Measurements from ENCODE around the gene RCAN2. TPM values are rescaled to one million over a fixed set of nuclear protein-coding genes. Genes with fewer than 3 reads are reported as not detected.

Gene RCAN2
- total RNA-seq, 2 donors from 2014 or later = 1.3 to 7.4 TPM

GRCh38 chr6:46296586-46296985 lies 194.7 kb downstream of the RCAN2 start:
- H3K4me3 Mint-ChIP-seq = no peak overlapping the region
- H3K9me3 Mint-ChIP-seq = peaks cover 0 to 3% of the 10 kb centered on the region in 2 donors
- no peak overlapping the region for H3K27ac Mint-ChIP-seq
- ATAC-seq (replicated peaks in 1 of 2) (no peak), DNase-seq (no peak)
- peaks cover 48% of the 10 kb centered on the region for H3K27me3 Mint-ChIP-seq (ENCODE audit: low read depth)
- no peaks in the 10 kb centered on the region for H3K4me1 Mint-ChIP-seq (ENCODE audit: low read depth)
- no peaks in the 10 kb centered on the region for H3K36me3 Mint-ChIP-seq (ENCODE audit: insufficient read depth in 2 of 2)

GRCh38 chr6:46293641-46294316 lies 197.5 kb downstream of the RCAN2 start:
- ATAC-seq (replicated peaks in 1 of 2) (peak in 1 of 2 donors; percentile 32), DNase-seq (no peak)
- no peaks in the 10 kb centered on the region for H3K36me3 Mint-ChIP-seq (ENCODE audit: insufficient read depth in 2 of 2)
- H3K27me3 Mint-ChIP-seq (ENCODE audit: low read depth) = peaks cover 49% of the 10 kb centered on the region
- H3K4me1 Mint-ChIP-seq (ENCODE audit: low read depth) = no peaks in the 10 kb centered on the region
- no peak overlapping the region for H3K27ac Mint-ChIP-seq
- H3K4me3 Mint-ChIP-seq = no peak overlapping the region
- peaks cover 0 to 1% of the 10 kb centered on the region in 2 donors for H3K9me3 Mint-ChIP-seq

- ATAC-seq (replicated peaks in 1 of 2) = no peak
- Mint-ChIP-seq H3K4me1 (ENCODE audit: low read depth) (peaks cover 11% of the 10 kb centered on the region), H3K36me3 (ENCODE audit: insufficient read depth in 2 of 2) (peaks cover 0 to 3% of the 10 kb centered on the region in 2 donors), H3K4me3 (no peak overlapping the region), H3K27me3 (ENCODE audit: low read depth) (peaks cover 48% of the 10 kb centered on the region), H3K9me3 (peaks cover 0 to 1% of the 10 kb centered on the region in 2 donors), H3K27ac (no peak overlapping the region)
- no peak for DNase-seq
Measured at GRCh38 chr6:46291880-46292279, 199.4 kb downstream of the RCAN2 start.

GRCh38 chr6:46291275-46291633 lies 200.0 kb downstream of the RCAN2 start:
- no peak overlapping the region for H3K27ac Mint-ChIP-seq
- H3K36me3 Mint-ChIP-seq (ENCODE audit: insufficient read depth in 2 of 2) = peaks cover 0 to 3% of the 10 kb centered on the region in 2 donors
- DNase-seq (no peak), ATAC-seq (replicated peaks in 1 of 2) (no peak)
- H3K4me1 Mint-ChIP-seq (ENCODE audit: low read depth) = peaks cover 11% of the 10 kb centered on the region
- peaks cover 0 to 1% of the 10 kb centered on the region in 2 donors for H3K9me3 Mint-ChIP-seq
- peaks cover 45% of the 10 kb centered on the region for H3K27me3 Mint-ChIP-seq (ENCODE audit: low read depth)
- H3K4me3 Mint-ChIP-seq = no peak overlapping the region

GRCh38 chr6:46290421-46291274 lies 200.6 kb downstream of the RCAN2 start:
- H3K9me3 Mint-ChIP-seq = peaks cover 0 to 1% of the 10 kb centered on the region in 2 donors
- no peak for ATAC-seq (replicated peaks in 1 of 2)
- H3K36me3 Mint-ChIP-seq (ENCODE audit: insufficient read depth in 2 of 2) = peaks cover 0 to 3% of the 10 kb centered on the region in 2 donors
- H3K27ac Mint-ChIP-seq = peak overlapping the region; percentile 28
- peaks cover 11% of the 10 kb centered on the region for H3K4me1 Mint-ChIP-seq (ENCODE audit: low read depth)
- DNase-seq = no peak
- peaks cover 42% of the 10 kb centered on the region for H3K27me3 Mint-ChIP-seq (ENCODE audit: low read depth)
- H3K4me3 Mint-ChIP-seq = no peak overlapping the region

- DNase-seq = no peak
- Mint-ChIP-seq H3K27me3 (ENCODE audit: low read depth) (peaks cover 35% of the 10 kb centered on the region), H3K4me1 (ENCODE audit: low read depth) (peaks cover 11% of the 10 kb centered on the region), H3K27ac (no peak overlapping the region), H3K36me3 (ENCODE audit: insufficient read depth in 2 of 2) (peaks cover 0 to 3% of the 10 kb centered on the region in 2 donors), H3K4me3 (no peak overlapping the region), H3K9me3 (peaks cover 0 to 1% of the 10 kb centered on the region in 2 donors)
- ATAC-seq (replicated peaks in 1 of 2) = no peak
Measured at GRCh38 chr6:46289898-46290297, 201.4 kb downstream of the RCAN2 start.

- DNase-seq (no peak), ATAC-seq (replicated peaks in 1 of 2) (peak in 1 of 2 donors; percentile 33)
- peak overlapping the region; percentile 48 for H3K27ac Mint-ChIP-seq
- H3K9me3 Mint-ChIP-seq = no peaks in the 10 kb centered on the region
- H3K4me1 Mint-ChIP-seq (ENCODE audit: low read depth) = peaks cover 11% of the 10 kb centered on the region
- H3K27me3 Mint-ChIP-seq (ENCODE audit: low read depth) = peaks cover 31% of the 10 kb centered on the region
- peaks cover 0 to 3% of the 10 kb centered on the region in 2 donors for H3K36me3 Mint-ChIP-seq (ENCODE audit: insufficient read depth in 2 of 2)
- peak overlapping the region in 1 of 2 donors; percentile 35 for H3K4me3 Mint-ChIP-seq
Measured at GRCh38 chr6:46288835-46289234, 202.4 kb downstream of the RCAN2 start.

- peak overlapping the region; percentile 90 for H3K27ac Mint-ChIP-seq
Measured at GRCh38 chr6:46287681-46288080, 203.6 kb downstream of the RCAN2 start.

GRCh38 chr6:46287043-46287442 lies 204.2 kb downstream of the RCAN2 start:
- peak overlapping the region in 1 of 2 donors; percentile 33 for H3K4me3 Mint-ChIP-seq

More at GRCh38 chr6:46287681-46288080, 203.6 kb downstream of the RCAN2 start:
- DNase-seq = no peak
- H3K4me1 Mint-ChIP-seq (ENCODE audit: low read depth) = peaks cover 11% of the 10 kb centered on the region
- peak in 1 of 2 donors; percentile 70 for ATAC-seq (replicated peaks in 1 of 2)
- H3K27me3 Mint-ChIP-seq (ENCODE audit: low read depth) = peaks cover 31% of the 10 kb centered on the region
- peak overlapping the region in 1 of 2 donors; percentile 33 for H3K4me3 Mint-ChIP-seq
- no peaks in the 10 kb centered on the region for H3K9me3 Mint-ChIP-seq
- H3K36me3 Mint-ChIP-seq (ENCODE audit: insufficient read depth in 2 of 2) = peaks cover 0 to 3% of the 10 kb centered on the region in 2 donors

GRCh38 chr6:46284475-46284874 lies 206.8 kb downstream of the RCAN2 start:
- Mint-ChIP-seq H3K36me3 (ENCODE audit: insufficient read depth in 2 of 2) (peaks cover 0 to 3% of the 10 kb centered on the region in 2 donors), H3K27ac (no peak overlapping the region), H3K4me1 (ENCODE audit: low read depth) (peaks cover 11% of the 10 kb centered on the region), H3K27me3 (ENCODE audit: low read depth) (peaks cover 17% of the 10 kb centered on the region), H3K4me3 (no peak overlapping the region), H3K9me3 (no peaks in the 10 kb centered on the region)
- DNase-seq = no peak
- no peak for ATAC-seq (replicated peaks in 1 of 2)

More at GRCh38 chr6:46287043-46287442, 204.2 kb downstream of the RCAN2 start:
- Mint-ChIP-seq H3K4me1 (ENCODE audit: low read depth) (peaks cover 11% of the 10 kb centered on the region), H3K27ac (peak overlapping the region; percentile 90), H3K9me3 (no peaks in the 10 kb centered on the region), H3K27me3 (ENCODE audit: low read depth) (peaks cover 31% of the 10 kb centered on the region), H3K36me3 (ENCODE audit: insufficient read depth in 2 of 2) (peaks cover 0 to 3% of the 10 kb centered on the region in 2 donors)
- ATAC-seq (replicated peaks in 1 of 2) (peak in 1 of 2 donors; percentile 19), DNase-seq (no peak)

GRCh38 chr6:46281110-46281509 lies 210.1 kb downstream of the RCAN2 start:
- no peaks in the 10 kb centered on the region for H3K9me3 Mint-ChIP-seq
- ATAC-seq (replicated peaks in 1 of 2) = no peak

GRCh38 chr6:46279874-46280273 lies 211.4 kb downstream of the RCAN2 start:
- no peak overlapping the region for H3K4me3 Mint-ChIP-seq
- H3K36me3 Mint-ChIP-seq (ENCODE audit: insufficient read depth in 2 of 2) = no peaks in the 10 kb centered on the region
- peaks cover 22% of the 10 kb centered on the region for H3K27me3 Mint-ChIP-seq (ENCODE audit: low read depth)
- H3K27ac Mint-ChIP-seq = no peak overlapping the region
- ATAC-seq (replicated peaks in 1 of 2) = peak in 1 of 2 donors; percentile 25
- no peak for DNase-seq
- H3K9me3 Mint-ChIP-seq = no peaks in the 10 kb centered on the region
- no peaks in the 10 kb centered on the region for H3K4me1 Mint-ChIP-seq (ENCODE audit: low read depth)

More at GRCh38 chr6:46281110-46281509, 210.1 kb downstream of the RCAN2 start:
- H3K4me1 Mint-ChIP-seq (ENCODE audit: low read depth) = no peaks in the 10 kb centered on the region
- peaks cover 17% of the 10 kb centered on the region for H3K27me3 Mint-ChIP-seq (ENCODE audit: low read depth)
- no peak for DNase-seq
- no peak overlapping the region for H3K27ac Mint-ChIP-seq
- no peak overlapping the region for H3K4me3 Mint-ChIP-seq
- no peaks in the 10 kb centered on the region for H3K36me3 Mint-ChIP-seq (ENCODE audit: insufficient read depth in 2 of 2)

GRCh38 chr6:46276576-46277142 lies 214.6 kb downstream of the RCAN2 start:
- no peaks in the 10 kb centered on the region for H3K9me3 Mint-ChIP-seq

More at GRCh38 chr6:46276576-46277142, 214.6 kb downstream of the RCAN2 start:
- DNase-seq (no peak), ATAC-seq (replicated peaks in 1 of 2) (no peak)
- H3K27me3 Mint-ChIP-seq (ENCODE audit: low read depth) = peaks cover 41% of the 10 kb centered on the region
- H3K4me1 Mint-ChIP-seq (ENCODE audit: low read depth) = no peaks in the 10 kb centered on the region
- H3K4me3 Mint-ChIP-seq = no peak overlapping the region
- H3K36me3 Mint-ChIP-seq (ENCODE audit: insufficient read depth in 2 of 2) = no peaks in the 10 kb centered on the region
- no peak overlapping the region for H3K27ac Mint-ChIP-seq
